H1 (cell line): Measurements from ENCODE around the gene GNAQ. TPM values are rescaled to one million over a fixed set of nuclear protein-coding genes. Genes with fewer than 3 reads are reported as not detected.

Source experiments
- CTCF ChIA-PET: fragments of 300-600 bp; sonication (Branson Sonifier 250); formaldehyde crosslinking; loops from one replicate; lab custom pipeline; 2021; ENCODE audit not compliant: partially characterized antibody; lab: Charles Lee
- POLR2A ChIA-PET: fragments of 300-600 bp; sonication (Branson Sonifier 250); formaldehyde crosslinking; loops from one replicate; lab custom pipeline; 2021; ENCODE audit warnings: inconsistent platforms; ENCODE audit not compliant: partially characterized antibody; lab: Charles Lee
- DNase-seq, 2 experiments: peaks; one replicate each; pipeline versions ENCODE4 v3.0.0 to v3.0.0-alpha.2; 2010 to 2022; ENCODE audit warnings: low spot score in 2 of 2, low read depth in 1 of 2, mixed read lengths in 1 of 2
- FAIRE-seq: peaks from 2 replicates; lab custom pipeline; 2011; peaks lifted over from hg19 to GRCh38; lab: Jason Lieb, UNC
- H2AFZ ChIP-seq: 2 replicates; pipeline ENCODE4 v1.8.1; 2012; ENCODE audit warnings: low read length, inconsistent platforms
- H2AK5ac ChIP-seq: 2 replicates; pipeline ENCODE4 v1.6.1; 2013; ENCODE audit warnings: low read depth, low read length
- H2BK120ac ChIP-seq: replicated peaks from 2 replicates; pipeline ENCODE3; 2013; ENCODE audit warnings: low read depth, low read length, inconsistent platforms
- H2BK12ac ChIP-seq: 2 replicates; pipeline ENCODE4 v1.6.1; 2013; ENCODE audit warnings: low read depth, low read length
- H2BK15ac ChIP-seq: 2 replicates; pipeline ENCODE4 v1.6.1; 2013; ENCODE audit warnings: low read length
- H2BK20ac ChIP-seq: 2 replicates; pipeline ENCODE4 v1.6.1; 2013; ENCODE audit warnings: low read length
- H2BK5ac ChIP-seq: 2 replicates; pipeline ENCODE4 v1.6.1; 2013; ENCODE audit warnings: low read depth, low read length
- H3K14ac ChIP-seq: 2 replicates; pipeline ENCODE4 v1.6.1; 2013; ENCODE audit warnings: inconsistent platforms; ENCODE audit not compliant: insufficient read length
- H3K18ac ChIP-seq: 2 replicates; pipeline ENCODE4 v1.6.1; 2013; ENCODE audit warnings: low read length; ENCODE audit errors: extremely low read depth
- H3K23ac ChIP-seq: 2 replicates; pipeline ENCODE4 v1.6.1; 2013; ENCODE audit warnings: inconsistent platforms; ENCODE audit not compliant: insufficient read length
- H3K23me2 ChIP-seq: 2 replicates; pipeline ENCODE4 v1.6.1; 2013; ENCODE audit warnings: low read depth, low read length
- H3K27ac ChIP-seq: 2 replicates; pipeline ENCODE4 v1.6.1; 2011; ENCODE audit warnings: low read depth, low read length, inconsistent platforms
- H3K27me3 ChIP-seq, 4 experiments: replicated peaks in 1 of 4; 1 replicate in 1 of 4; 2 replicates in 3 of 4; pipeline versions ENCODE4 v1.6.1 to v1.8.1; 2011 to 2013; ENCODE audit warnings: low read length in 3 of 4, mild to moderate bottlenecking in 3 of 4, inconsistent platforms in 2 of 4, mixed read lengths in 2 of 4, moderate library complexity in 1 of 4; ENCODE audit not compliant: control insufficient read depth in 3 of 4, insufficient read depth in 3 of 4; ENCODE audit errors: extremely low read depth in 1 of 4
- H3K36me3 ChIP-seq, 4 experiments: 2 replicates each; pipeline versions ENCODE4 v1.6.1 to v1.8.1; 2011 to 2013; ENCODE audit warnings: mild to moderate bottlenecking in 4 of 4, low read length in 3 of 4, moderate library complexity in 2 of 4, control low read depth in 1 of 4, inconsistent platforms in 1 of 4; ENCODE audit not compliant: insufficient read depth in 4 of 4, control insufficient read depth in 2 of 4
- H3K4ac ChIP-seq: replicated peaks from 2 replicates; pipeline ENCODE3; 2013; ENCODE audit warnings: low read length, low read depth, mixed read lengths, inconsistent platforms; ENCODE audit not compliant: insufficient read length
- H3K4me1 ChIP-seq, 4 experiments: replicated peaks in 1 of 4; 1 replicate in 1 of 4; 2 replicates in 3 of 4; pipeline versions ENCODE4 v1.6.1 to v1.8.1; 2011 to 2013; ENCODE audit warnings: low read length in 3 of 4, inconsistent platforms in 2 of 4, mixed read lengths in 1 of 4; ENCODE audit not compliant: insufficient read depth in 4 of 4, control insufficient read depth in 3 of 4
- H3K4me2 ChIP-seq, 2 experiments: 2 replicates each; pipeline versions ENCODE4 v1.6.1 to v1.8.1; 2011 to 2013; ENCODE audit warnings: low read depth in 2 of 2, low read length in 2 of 2, control low read depth in 1 of 2, inconsistent platforms in 1 of 2, mild to moderate bottlenecking in 1 of 2; ENCODE audit not compliant: insufficient read depth in 1 of 2
- H3K4me3 ChIP-seq, 4 experiments: fragments of 200-600, 300-600 bp in 1 of 4; sonication (generic), shearing (Covaris generic), sonication (Bioruptor Twin) in 1 of 4; 2 replicates each; pipeline versions ENCODE4 v1.5.1 to v1.8.1; 2011 to 2016; ENCODE audit warnings: low read length in 4 of 4, low read depth in 3 of 4, control low read depth in 2 of 4, inconsistent platforms in 2 of 4, mild to moderate bottlenecking in 2 of 4, mixed read lengths in 1 of 4, moderate library complexity in 1 of 4; ENCODE audit not compliant: insufficient read depth in 2 of 4; ENCODE audit errors: extremely low read depth in 1 of 4
- H3K56ac ChIP-seq: replicated peaks from 2 replicates; pipeline ENCODE3; 2013; ENCODE audit warnings: low read depth, mild to moderate bottlenecking, mixed read lengths, low read length, inconsistent platforms; ENCODE audit not compliant: insufficient read length
- H3K79me1 ChIP-seq: 2 replicates; pipeline ENCODE4 v1.6.1; 2013; ENCODE audit warnings: low read depth, low read length, control low read depth
- H3K79me2 ChIP-seq, 2 experiments: 2 replicates each; pipeline versions ENCODE4 v1.6.1 to v1.8.1; 2012 to 2013; ENCODE audit warnings: low read length in 2 of 2, mild to moderate bottlenecking in 2 of 2, inconsistent platforms in 1 of 2; ENCODE audit not compliant: insufficient read depth in 2 of 2, control insufficient read depth in 1 of 2
- H3K9ac ChIP-seq, 4 experiments: replicated peaks in 1 of 4; 1 replicate in 1 of 4; 2 replicates in 3 of 4; pipeline versions ENCODE4 v1.6.1 to v1.8.1; 2011 to 2013; ENCODE audit warnings: low read depth in 3 of 4, low read length in 3 of 4, control low read depth in 2 of 4, mild to moderate bottlenecking in 2 of 4, moderate library complexity in 2 of 4, inconsistent platforms in 1 of 4; ENCODE audit errors: extremely low read depth in 1 of 4
- H3K9me3 ChIP-seq, 2 experiments: 2 replicates each; pipeline versions ENCODE4 v1.6.1 to v1.8.1; 2012 to 2013; ENCODE audit warnings: mild to moderate bottlenecking in 2 of 2, moderate library complexity in 2 of 2, control low read depth in 1 of 2, inconsistent platforms in 1 of 2, low read depth in 1 of 2, low read length in 1 of 2, mixed read lengths in 1 of 2; ENCODE audit not compliant: insufficient read depth in 2 of 2
- H4K20me1 ChIP-seq, 2 experiments: replicated peaks in 1 of 2; 2 replicates each; pipeline versions ENCODE3 to v1.8.1; 2011 to 2013; ENCODE audit warnings: inconsistent platforms in 2 of 2, low read length in 2 of 2, mild to moderate bottlenecking in 1 of 2; ENCODE audit not compliant: insufficient read depth in 2 of 2, control insufficient read depth in 1 of 2
- H4K5ac ChIP-seq: 2 replicates; pipeline ENCODE4 v1.6.1; 2013; ENCODE audit warnings: low read length, low read depth, mixed read lengths, inconsistent platforms; ENCODE audit not compliant: insufficient read length
- H4K8ac ChIP-seq: 2 replicates; pipeline ENCODE4 v1.8.0; 2013; ENCODE audit warnings: mild to moderate bottlenecking, moderate library complexity, low read length, inconsistent platforms; ENCODE audit not compliant: insufficient read depth; ENCODE audit errors: extremely low read depth
- H4K91ac ChIP-seq: replicated peaks from 2 replicates; pipeline ENCODE3; 2013; ENCODE audit warnings: low read length, mixed read lengths, inconsistent platforms; ENCODE audit not compliant: insufficient read length
- FOSL1 ChIP-seq: IDR thresholded peaks from 2 replicates; pipeline ENCODE4 v1.6.1; 2011; ENCODE audit warnings: mild to moderate bottlenecking, low read depth, low read length, moderate library complexity; ENCODE audit not compliant: insufficient read depth
- POLR2AphosphoS5 ChIP-seq: IDR thresholded peaks from 2 replicates; pipeline ENCODE4 v1.6.1; 2011; ENCODE audit warnings: low read depth, low read length
- TAF7 ChIP-seq: optimal IDR thresholded peaks from 2 replicates; pipeline ENCODE3; 2011; ENCODE audit warnings: low read depth, mild to moderate bottlenecking, inconsistent platforms, low read length, moderate library complexity, borderline replicate concordance
- WGBS, 2 experiments: shearing (Covaris generic) in 1 of 2; methylation state at CpG; one replicate each; pipeline versions ENCODE4 v1.1.6 to v1.1.7; 2013 to 2015; ENCODE audit warnings: low lambda C conversion rate in 2 of 2, mixed read lengths in 2 of 2, inconsistent platforms in 1 of 2, low coverage in 1 of 2, missing lambda C conversion rate in 1 of 2; ENCODE audit not compliant: insufficient replicate concordance in 2 of 2, insufficient coverage in 1 of 2, insufficient read length in 1 of 2; ENCODE audit errors: extremely low coverage in 1 of 2, missing lambda C conversion rate in 1 of 2; 5-methylcytosine and 5-hydroxymethylcytosine counted together
- polyA plus RNA-seq, 7 experiments: library from polyadenylated mRNA; depleted of rRNA in 3 of 7; stranded (reverse) in 5 of 7; unstranded in 2 of 7; fragments of >200 nt in 5 of 7; fragments of 200-250 nt in 2 of 7; gene quantifications; 1 replicate in 5 of 7; 2 replicates in 1 of 7; 4 replicates in 1 of 7; pipeline versions ENCODE4 v1.2.1 to v1.2.3, GENCODE V29; 2011 to 2013; ENCODE audit warnings: missing spikeins in 2 of 7, mixed read lengths in 2 of 7
- total RNA-seq: library from RNA; stranded (reverse); fragmentation: NEBNext Ultra II Directional; extraction: Animal tissue kit (Norgen Biotek cat#: 25700); gene quantifications from 2 replicates; pipeline ENCODE4 v1.2.1, GENCODE V29; 2021

Gene GNAQ
- total and polyA plus RNA-seq, 2 of the 8 experiments (the other 6 are each of a cell fraction or from before 2014, with no cell fraction given): 22.8 to 63.8 TPM

DNA sequence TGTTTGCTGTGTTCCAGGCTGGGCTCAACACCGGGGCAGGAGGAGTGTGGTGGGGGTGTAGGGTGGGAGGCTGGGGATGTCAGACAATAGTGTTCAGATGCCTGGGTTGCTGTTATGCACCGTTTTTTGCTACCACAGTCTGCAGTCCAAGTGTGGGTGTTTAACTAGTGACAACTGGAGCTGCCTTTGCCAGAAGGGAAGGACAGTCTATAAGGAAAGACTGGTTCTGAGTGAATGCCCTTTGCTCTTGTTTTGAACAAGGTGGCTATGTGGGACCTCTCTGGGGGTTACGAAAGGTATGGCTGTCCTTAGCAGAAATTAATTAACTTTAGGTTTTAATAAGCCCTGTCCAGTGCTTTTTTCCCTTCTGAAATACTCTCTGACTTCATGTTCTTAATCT is 265.0 kb downstream of the GNAQ start:
- no peak overlapping the region for H2BK20ac ChIP-seq
- no peak overlapping the region for H3K14ac ChIP-seq
- no peak overlapping the region for H3K27ac ChIP-seq
- H2BK15ac ChIP-seq: no peak overlapping the region
- H3K4ac ChIP-seq: no peak overlapping the region
- H3K23me2 ChIP-seq: no peaks in the 10 kb centered on the region
- no peaks in the 10 kb centered on the region; a peak in 2 of 4 replicates for H3K9me3 ChIP-seq
- DNase-seq (no peak), FAIRE-seq (no peak)
- no peak overlapping the region for H3K23ac ChIP-seq
- no peaks in the 10 kb centered on the region for H3K27me3 ChIP-seq
- H4K91ac ChIP-seq: no peak overlapping the region
- H3K36me3 ChIP-seq: peaks cover 0 to 6% (median 0%) of the 10 kb centered on the region in 4 experiments; a peak in 1 of 8 replicates
- H2AFZ ChIP-seq: no peak overlapping the region
- TF ChIP-seq TAF7 (no peak), POLR2AphosphoS5 (no peak), FOSL1 (no peak)
- H2BK5ac ChIP-seq: no peak overlapping the region
- H2AK5ac ChIP-seq: no peak overlapping the region
- no peak overlapping the region for H4K8ac ChIP-seq
- H3K18ac ChIP-seq: no peak overlapping the region
- H3K79me1 ChIP-seq: no peaks in the 10 kb centered on the region
- H3K4me3 ChIP-seq: no peak overlapping the region
- H3K56ac ChIP-seq: no peak overlapping the region
- H3K4me2 ChIP-seq: no peak overlapping the region
- H4K20me1 ChIP-seq: peaks cover 0 to 1% of the 10 kb centered on the region in 2 experiments
- 95% methylated on average over 3 of the region's 3 CpGs; no CpG with 5 or more reads in 1 of the 2 experiments for WGBS, 2 experiments
- no peaks in the 10 kb centered on the region for H3K4me1 ChIP-seq
- H3K9ac ChIP-seq: no peak overlapping the region
- POLR2A ChIA-PET: no interaction called here
- H2BK120ac ChIP-seq: no peak overlapping the region
- CTCF ChIA-PET: interaction anchor here (0.6 to 2.6 kb wide), 5 partner anchors 10 to 468 kb away, joined by 3 to 8 read pairs (median 6); no protein-coding TSS in a partner anchor
- no peak overlapping the region for H2BK12ac ChIP-seq
- no peaks in the 10 kb centered on the region for H3K79me2 ChIP-seq
- no peak overlapping the region for H4K5ac ChIP-seq
